Endothelial cell of umbilical vein (primary cell): ENCODE measurements around the gene TLCD4. TPM values are rescaled to one million over a fixed set of nuclear protein-coding genes. Genes with fewer than 3 reads are reported as not detected.

Experiments used
- BruUV-seq: library from RNA; stranded (reverse); fragments of 400-500 nt; replicated peaks from 2 replicates; lab custom pipeline; 2021; lab: Mats Ljungman, UMichigan
- CTCF ChIA-PET: fragments of 300-600, 350-600 bp; sonication (Branson Sonifier 250); formaldehyde crosslinking; loops from one replicate; lab custom pipeline; 2021; ENCODE audit warnings: antibody characterized with exemption, inconsistent platforms; lab: Charles Lee
- POLR2A ChIA-PET: fragments of 300-600, 350-600 bp; sonication (Branson Sonifier 250); formaldehyde crosslinking; loops from one replicate; lab custom pipeline; 2021; ENCODE audit warnings: antibody characterized with exemption, inconsistent platforms; lab: Charles Lee
- DNase-seq: peaks from one replicate; pipeline ENCODE4 v3.0.0-alpha.2; 2011; ENCODE audit warnings: low read depth, low spot score
- FAIRE-seq: peaks from 2 replicates; lab custom pipeline; 2011; peaks lifted over from hg19 to GRCh38; lab: Jason Lieb, UNC
- H2AFZ ChIP-seq: 2 replicates; pipeline ENCODE4 v1.6.0; 2012; ENCODE audit warnings: low read depth, low read length, control low read depth, inconsistent platforms
- H3K27ac ChIP-seq: 2 replicates; pipeline ENCODE4 v1.5.1; 2011; ENCODE audit warnings: low read depth, mild to moderate bottlenecking, control low read depth, low read length, moderate library complexity; ENCODE audit not compliant: insufficient read depth
- H3K27me3 ChIP-seq, 2 experiments: 2 replicates each; pipeline versions ENCODE4 v1.6.0 to v1.6.1; 2011; ENCODE audit warnings: low read length in 2 of 2, mixed read lengths in 1 of 2; ENCODE audit not compliant: control insufficient read depth in 2 of 2, insufficient read depth in 2 of 2
- H3K36me3 ChIP-seq, 2 experiments: 2 replicates in 1 of 2; 3 replicates in 1 of 2; pipeline ENCODE4 v1.5.1; 2011; ENCODE audit warnings: low read length in 2 of 2, mild to moderate bottlenecking in 1 of 2, moderate library complexity in 1 of 2; ENCODE audit not compliant: control insufficient read depth in 2 of 2, insufficient read depth in 2 of 2; ENCODE audit errors: extremely low read depth in 1 of 2
- H3K4me1 ChIP-seq: 3 replicates; pipeline ENCODE4 v1.5.1; 2011; ENCODE audit warnings: mild to moderate bottlenecking, low read length; ENCODE audit not compliant: control insufficient read depth, insufficient read depth; ENCODE audit errors: extremely low read depth
- H3K4me2 ChIP-seq: 2 replicates; pipeline ENCODE4 v1.6.1; 2011; ENCODE audit warnings: low read length, control low read depth, mixed read lengths; ENCODE audit not compliant: insufficient read depth
- H3K4me3 ChIP-seq, 3 experiments: fragments of 200-600 bp in 1 of 3; sonication (generic), shearing (Covaris generic) in 1 of 3; replicated peaks in 1 of 3; 2 replicates each; pipeline ENCODE4 v1.5.1; 2011 to 2016; ENCODE audit warnings: control low read depth in 3 of 3, low read length in 3 of 3, mild to moderate bottlenecking in 2 of 3, inconsistent platforms in 1 of 3, low read depth in 1 of 3, moderate library complexity in 1 of 3; ENCODE audit not compliant: insufficient read depth in 1 of 3
- H3K79me2 ChIP-seq: 2 replicates; pipeline ENCODE4 v1.6.0; 2012; ENCODE audit warnings: low read length, inconsistent platforms; ENCODE audit not compliant: control insufficient read depth, insufficient read depth
- H3K9ac ChIP-seq: replicated peaks from 2 replicates; pipeline ENCODE3; 2011; ENCODE audit warnings: low read length, control low read depth; ENCODE audit not compliant: insufficient read depth; ENCODE audit errors: extremely low read depth
- H3K9me1 ChIP-seq: replicated peaks from 3 replicates; pipeline ENCODE4 v1.6.0; 2011; ENCODE audit warnings: mild to moderate bottlenecking, low read length; ENCODE audit not compliant: control insufficient read depth, insufficient read depth; ENCODE audit errors: extremely low read depth
- H3K9me3 ChIP-seq: replicated peaks from 2 replicates; pipeline ENCODE4 v1.5.1; 2012; ENCODE audit warnings: low read length, inconsistent platforms; ENCODE audit not compliant: control insufficient read depth, insufficient read depth
- H4K20me1 ChIP-seq: replicated peaks from 2 replicates; pipeline ENCODE3; 2011; ENCODE audit warnings: mild to moderate bottlenecking, low read length; ENCODE audit not compliant: control insufficient read depth, insufficient read depth; ENCODE audit errors: extremely low read depth
- CTCF ChIP-seq, 2 donors: IDR thresholded peaks; 1 replicate in 1 of 2; 2 replicates in 1 of 2; pipeline ENCODE4 v1.5.1; 2011; ENCODE audit warnings: low read length in 2 of 2, mild to moderate bottlenecking in 2 of 2, moderate library complexity in 2 of 2, control low read depth in 1 of 2, inconsistent platforms in 1 of 2, low read depth in 1 of 2; ENCODE audit not compliant: insufficient read depth in 1 of 2; ENCODE audit errors: extremely low read depth in 1 of 2
- EZH2 ChIP-seq: IDR thresholded peaks from 2 replicates; pipeline ENCODE4 v1.6.1; 2012; ENCODE audit warnings: borderline replicate concordance, low read depth, mild to moderate bottlenecking, moderate library complexity, low read length, inconsistent platforms; ENCODE audit not compliant: severe bottlenecking
- FOS ChIP-seq: IDR thresholded peaks from 2 replicates; pipeline ENCODE4 v1.6.1; 2011; ENCODE audit warnings: mild to moderate bottlenecking, low read length, moderate library complexity, borderline replicate concordance; ENCODE audit not compliant: insufficient read depth
- GATA2 ChIP-seq: IDR thresholded peaks from 2 replicates; pipeline ENCODE4 v1.7.0; 2011; ENCODE audit warnings: low read depth, mild to moderate bottlenecking, moderate library complexity, mixed read lengths, low read length; ENCODE audit not compliant: insufficient read length, insufficient read depth
- JUN ChIP-seq: IDR thresholded peaks from 2 replicates; pipeline ENCODE4 v1.6.1; 2011; ENCODE audit warnings: borderline replicate concordance, low read depth; ENCODE audit not compliant: insufficient read length, insufficient read depth
- MYC ChIP-seq: IDR thresholded peaks from one replicate; pipeline ENCODE4 v1.6.1; 2011; ENCODE audit warnings: mild to moderate bottlenecking, low read depth, low read length
- POLR2A ChIP-seq: IDR thresholded peaks from 2 replicates; pipeline ENCODE4 v1.6.1; 2012; ENCODE audit warnings: low read depth, mild to moderate bottlenecking, control low read depth, low read length
- POLR2AphosphoS5 ChIP-seq: IDR thresholded peaks from 2 replicates; pipeline ENCODE4 v1.6.1; 2012; ENCODE audit warnings: low read depth, mild to moderate bottlenecking, control low read depth, low read length, moderate library complexity; ENCODE audit not compliant: insufficient read depth
- dilution Hi-C: fragments of 300-500 bp; cut with MboI; formaldehyde crosslinking; loops from one replicate; pipeline ENCODE4 v1.15.0; 2019; ENCODE audit warnings: low sequenced_read_pairs; ENCODE audit not compliant: extremely low pct_ligation_motif_present
- intact Hi-C: fragments of 100-400 bp; cut with micrococcal nuclease; formaldehyde crosslinking; loops from one replicate; pipeline ENCODE4 v1.10.0; 2022
- polyA plus RNA-seq, 4 experiments: library from polyadenylated mRNA; depleted of rRNA in 3 of 4; stranded (reverse) in 3 of 4; unstranded in 1 of 4; fragments of >200 nt; gene quantifications; 2 replicates each; pipeline versions ENCODE4 v1.2.1 to v1.2.3, GENCODE V29; 2011 to 2012; ENCODE audit warnings: missing spikeins in 1 of 4
- total RNA-seq: library from RNA; stranded (reverse); gene quantifications from 2 replicates; pipeline ENCODE4 v1.2.3, GENCODE V29; 2021
- TF ChIP-seq, protein P1 (sequence below): IDR thresholded peaks from 2 replicates; pipeline ENCODE4 v1.6.1; 2011; ENCODE audit not compliant: insufficient read depth, insufficient read length

Gene TLCD4
- total and polyA plus RNA-seq, 2 donors (not counting 3 experiments of a cell fraction or from before 2014, with no cell fraction given), result 0.11 to 0.51 TPM

GRCh38 chr1:95132762-95133161 is 15.6 kb downstream of the TLCD4 start:
- Histone ChIP-seq H3K4me1 (no peaks in the 10 kb centered on the region), H3K27ac (no peak overlapping the region), H3K4me2 (no peak overlapping the region), H3K9me3 (no peaks in the 10 kb centered on the region), H3K36me3 (no peaks in the 10 kb centered on the region), H3K9me1 (no peaks in the 10 kb centered on the region), H4K20me1 (no peaks in the 10 kb centered on the region), H3K79me2 (no peaks in the 10 kb centered on the region), H3K9ac (no peak overlapping the region), H2AFZ (no peak overlapping the region), H3K27me3 (peaks cover 3 to 5% of the 10 kb centered on the region in 2 experiments), H3K4me3 (no peak overlapping the region)
- no TSS peak for BruUV-seq
- TF ChIP-seq CTCF (IDR thresholded peaks at IDR 0.05; ENCODE audit: extremely low read depth in 1 of 2, insufficient read depth in 1 of 2, low read depth in 1 of 2, low read length in 2 of 2) (no peak), GATA2 (no peak), JUN (no peak), EZH2 (no peak), POLR2A (no peak), POLR2AphosphoS5 (no peak), FOS (no peak), MYC (no peak)
- TF ChIP-seq, protein P1, sequence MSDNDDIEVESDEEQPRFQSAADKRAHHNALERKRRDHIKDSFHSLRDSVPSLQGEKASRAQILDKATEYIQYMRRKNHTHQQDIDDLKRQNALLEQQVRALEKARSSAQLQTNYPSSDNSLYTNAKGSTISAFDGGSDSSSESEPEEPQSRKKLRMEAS, result no peak
- FAIRE-seq (no peak), DNase-seq (no peak)
- intact Hi-C loops, result no loop called here
- CTCF ChIA-PET, result no interaction called here
- dilution Hi-C loops, result no loop called here
- POLR2A ChIA-PET, result interaction anchor here (0.7 kb wide), 1 partner anchor 1592 kb away, joined by 5 read pairs; no protein-coding TSS in a partner anchor
